Neural cell (in vitro differentiated cells): ENCODE measurements around the gene SEL1L3. TPM values are rescaled to one million over a fixed set of nuclear protein-coding genes. Genes with fewer than 3 reads are reported as not detected.

ENCODE experiments used
- H2AFZ ChIP-seq: fragments of 200-600, 300-800 bp; sonication (generic), shearing (Covaris generic); 2 replicates; pipeline ENCODE4 v1.6.0; 2014; ENCODE audit warnings: low read depth, mild to moderate bottlenecking, antibody characterized with exemption, low read length, moderate library complexity
- H3F3A ChIP-seq: fragments of 200-600 bp; shearing (Covaris generic); 2 replicates; pipeline ENCODE4 v1.6.1; 2016; ENCODE audit warnings: mild to moderate bottlenecking, moderate library complexity, mixed read lengths, antibody characterized with exemption, low read length; ENCODE audit not compliant: insufficient read depth, poor library complexity, severe bottlenecking
- H3K27ac ChIP-seq: fragments of 200-600, 300-800 bp; sonication (generic), shearing (Covaris generic); 2 replicates; pipeline ENCODE4 v1.5.1; 2014; ENCODE audit warnings: mild to moderate bottlenecking, low read length, moderate library complexity
- H3K27me3 ChIP-seq: fragments of 300-800, 200-600 bp; sonication (generic), shearing (Covaris generic); 2 replicates; pipeline ENCODE4 v1.6.0; 2014; ENCODE audit warnings: mild to moderate bottlenecking, low read depth, low read length, moderate library complexity; ENCODE audit not compliant: insufficient read depth
- H3K36me3 ChIP-seq: fragments of 300-800, 200-600 bp; sonication (generic), shearing (Covaris generic); 2 replicates; pipeline ENCODE4 v1.5.1; 2014; ENCODE audit warnings: mild to moderate bottlenecking, antibody characterized with exemption, low read length, moderate library complexity; ENCODE audit not compliant: insufficient read depth
- H3K4me2 ChIP-seq: fragments of 300-800, 200-600 bp; sonication (generic), shearing (Covaris generic); 2 replicates; pipeline ENCODE4 v1.6.0; 2014; ENCODE audit warnings: mild to moderate bottlenecking, low read length
- H3K4me3 ChIP-seq: fragments of 300-800, 200-600 bp; sonication (generic), shearing (Covaris generic); 2 replicates; pipeline ENCODE4 v1.5.1; 2014; ENCODE audit warnings: mild to moderate bottlenecking, low read length, moderate library complexity
- H3K79me2 ChIP-seq: fragments of 200-600 bp; shearing (Covaris generic); replicated peaks from 2 replicates; pipeline ENCODE4 v1.6.0; 2014; ENCODE audit warnings: mild to moderate bottlenecking, low read length, moderate library complexity; ENCODE audit not compliant: insufficient read depth
- H3K9ac ChIP-seq: fragments of 300-800, 200-600 bp; sonication (generic), shearing (Covaris generic); 2 replicates; pipeline ENCODE4 v1.6.1; 2016; ENCODE audit warnings: mild to moderate bottlenecking, low read length, mixed read lengths
- H3K9me2 ChIP-seq: fragments of 200-600 bp; shearing (Covaris generic); 2 replicates; pipeline ENCODE4 v1.6.1; 2016; ENCODE audit warnings: mild to moderate bottlenecking, low read length, mixed read lengths; ENCODE audit not compliant: insufficient read depth
- H3K9me3 ChIP-seq: fragments of 200-600, 300-800 bp; sonication (generic), shearing (Covaris generic); 2 replicates; pipeline ENCODE4 v1.6.1; 2016; ENCODE audit warnings: mild to moderate bottlenecking, mixed run types, low read length, moderate library complexity, mixed read lengths
- H4K20me1 ChIP-seq: fragments of 200-600 bp; shearing (Covaris generic); 2 replicates; pipeline ENCODE4 v1.6.1; 2016; ENCODE audit warnings: mild to moderate bottlenecking, mixed run types; ENCODE audit not compliant: insufficient read depth
- EP300 ChIP-seq: fragments of 450-650 bp; conservative IDR thresholded peaks from 2 replicates; pipeline ENCODE4 v1.6.1; 2014; ENCODE audit warnings: antibody characterized with exemption, mild to moderate bottlenecking, moderate library complexity; ENCODE audit not compliant: poor library complexity, severe bottlenecking
- EZH2 ChIP-seq: fragments of 200-600, 300-800 bp; shearing (Covaris generic), sonication (generic); IDR thresholded peaks from 2 replicates; pipeline ENCODE4 v1.6.1; 2014; ENCODE audit warnings: antibody characterized with exemption, low read length, borderline replicate concordance, mild to moderate bottlenecking; ENCODE audit not compliant: insufficient read depth, poor library complexity, severe bottlenecking
- POLR2AphosphoS5 ChIP-seq: IDR thresholded peaks from 2 replicates; pipeline ENCODE4 v1.6.1; 2012
- RAD21 ChIP-seq: fragments of 450-650 bp; conservative IDR thresholded peaks from 2 replicates; pipeline ENCODE4 v1.6.1; 2014; ENCODE audit warnings: antibody characterized with exemption, mild to moderate bottlenecking, moderate library complexity
- REST ChIP-seq: IDR thresholded peaks from 2 replicates; pipeline ENCODE4 v1.6.1; 2012; ENCODE audit warnings: borderline replicate concordance
- TAF1 ChIP-seq: IDR thresholded peaks from 2 replicates; pipeline ENCODE4 v1.6.1; 2012; ENCODE audit warnings: low read depth
- polyA plus RNA-seq: library from polyadenylated mRNA; depleted of rRNA; stranded (reverse); fragments of >200 nt; gene quantifications from 2 replicates; pipeline ENCODE4 v1.2.3, GENCODE V29; 2014
- TF ChIP-seq, protein P1 (sequence below): fragments of 450-650 bp; IDR thresholded peaks from 2 replicates; pipeline ENCODE4 v1.5.1; 2014; ENCODE audit warnings: antibody characterized with exemption, mild to moderate bottlenecking, moderate library complexity; ENCODE audit not compliant: poor library complexity, severe bottlenecking

The SEL1L3 gene
- polyA plus RNA-seq, 1 donor from 2014 or later: 2.0 TPM

GRCh38 chr4:25889589-25890503, 27.1 kb upstream of the SEL1L3 start:
- no peaks in the 10 kb centered on the region for H3F3A ChIP-seq
- H3K9me2 ChIP-seq: no peaks in the 10 kb centered on the region
- no peaks in the 10 kb centered on the region for H3K27me3 ChIP-seq
- no peaks in the 10 kb centered on the region for H3K79me2 ChIP-seq
- no peak overlapping the region for H2AFZ ChIP-seq
- H3K27ac ChIP-seq: no peak overlapping the region
- H3K9ac ChIP-seq: no peak overlapping the region
- no peaks in the 10 kb centered on the region for H4K20me1 ChIP-seq
- no peaks in the 10 kb centered on the region for H3K9me3 ChIP-seq
- TF ChIP-seq EP300 (no peak), EZH2 (no peak), RAD21 (no peak), TAF1 (no peak), REST (no peak), POLR2AphosphoS5 (no peak)
- TF ChIP-seq, protein P1, sequence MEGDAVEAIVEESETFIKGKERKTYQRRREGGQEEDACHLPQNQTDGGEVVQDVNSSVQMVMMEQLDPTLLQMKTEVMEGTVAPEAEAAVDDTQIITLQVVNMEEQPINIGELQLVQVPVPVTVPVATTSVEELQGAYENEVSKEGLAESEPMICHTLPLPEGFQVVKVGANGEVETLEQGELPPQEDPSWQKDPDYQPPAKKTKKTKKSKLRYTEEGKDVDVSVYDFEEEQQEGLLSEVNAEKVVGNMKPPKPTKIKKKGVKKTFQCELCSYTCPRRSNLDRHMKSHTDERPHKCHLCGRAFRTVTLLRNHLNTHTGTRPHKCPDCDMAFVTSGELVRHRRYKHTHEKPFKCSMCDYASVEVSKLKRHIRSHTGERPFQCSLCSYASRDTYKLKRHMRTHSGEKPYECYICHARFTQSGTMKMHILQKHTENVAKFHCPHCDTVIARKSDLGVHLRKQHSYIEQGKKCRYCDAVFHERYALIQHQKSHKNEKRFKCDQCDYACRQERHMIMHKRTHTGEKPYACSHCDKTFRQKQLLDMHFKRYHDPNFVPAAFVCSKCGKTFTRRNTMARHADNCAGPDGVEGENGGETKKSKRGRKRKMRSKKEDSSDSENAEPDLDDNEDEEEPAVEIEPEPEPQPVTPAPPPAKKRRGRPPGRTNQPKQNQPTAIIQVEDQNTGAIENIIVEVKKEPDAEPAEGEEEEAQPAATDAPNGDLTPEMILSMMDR: no peak
- H3K36me3 ChIP-seq: no peaks in the 10 kb centered on the region
- H3K4me3 ChIP-seq: no peak overlapping the region
- H3K4me2 ChIP-seq: no peak overlapping the region

DNA sequence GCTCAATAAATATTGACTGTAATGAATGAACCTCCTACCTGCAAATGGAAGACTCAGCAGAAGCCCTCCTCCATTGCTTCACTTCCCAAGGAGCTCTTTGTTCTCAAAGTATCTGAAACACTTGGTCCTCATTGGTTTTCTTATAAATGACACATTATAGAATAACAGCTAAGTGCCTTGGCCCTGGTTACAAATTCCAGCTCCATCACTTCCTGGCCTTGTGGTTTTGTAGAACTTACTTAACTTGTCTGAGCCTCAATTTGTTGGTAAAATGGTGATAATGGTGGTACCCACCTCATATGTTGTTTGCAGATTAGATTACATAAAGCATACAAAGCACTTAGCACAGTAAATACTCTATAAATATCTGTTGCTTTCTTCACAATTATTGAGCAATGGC, 26.0 kb upstream of the SEL1L3 start:
- H3K79me2 ChIP-seq: no peaks in the 10 kb centered on the region
- no peaks in the 10 kb centered on the region for H3K27me3 ChIP-seq
- H3K27ac ChIP-seq: no peak overlapping the region
- H3K4me2 ChIP-seq: no peak overlapping the region
- H3K4me3 ChIP-seq: no peak overlapping the region
- H3K36me3 ChIP-seq: no peaks in the 10 kb centered on the region
- no peaks in the 10 kb centered on the region for H3K9me3 ChIP-seq
- no peaks in the 10 kb centered on the region for H3K9me2 ChIP-seq
- no peak overlapping the region for H3K9ac ChIP-seq
- no peak overlapping the region for H2AFZ ChIP-seq
- no peaks in the 10 kb centered on the region for H3F3A ChIP-seq
- no peak for TF ChIP-seq EZH2
- no peak for TF ChIP-seq POLR2AphosphoS5
- no peak for TF ChIP-seq RAD21
- no peaks in the 10 kb centered on the region for H4K20me1 ChIP-seq
